Right hindlimb (tissue), 1 donor: ENCODE measurements around the gene CAMKMT.

ENCODE experiments used
- DNase-seq: peaks from one replicate; pipeline ENCODE4 v3.0.0-alpha.2; 2018

CAMKMT gene

GRCh38 chr2:44751754-44752479 lies 390.2 kb downstream of the CAMKMT start:
- DNase-seq, result no peak

GRCh38 chr2:44752761-44753160 lies 391.0 kb downstream of the CAMKMT start:
- DNase-seq, result no peak

- no peak for DNase-seq
Observed at GRCh38 chr2:44753552-44754285, 392.0 kb downstream of the CAMKMT start.

- no peak for DNase-seq
Observed at GRCh38 chr2:44758591-44758990, 396.8 kb downstream of the CAMKMT start.

- DNase-seq, result no peak
Observed at GRCh38 chr2:44759823-44760222, 398.1 kb downstream of the CAMKMT start.

- no peak for DNase-seq
Observed at GRCh38 chr2:44763275-44763782, 401.6 kb downstream of the CAMKMT start.

GRCh38 chr2:44766220-44766619 lies 404.5 kb downstream of the CAMKMT start:
- no peak for DNase-seq

GRCh38 chr2:44766777-44767176 lies 405.0 kb downstream of the CAMKMT start:
- no peak for DNase-seq

GRCh38 chr2:44767691-44768090 lies 405.9 kb downstream of the CAMKMT start:
- DNase-seq, result no peak

- DNase-seq, result no peak
Observed at GRCh38 chr2:44768438-44769236, 406.9 kb downstream of the CAMKMT start.

GRCh38 chr2:44769349-44770011 lies 407.7 kb downstream of the CAMKMT start:
- no peak for DNase-seq

- no peak for DNase-seq
Observed at GRCh38 chr2:44770221-44771195, 408.8 kb downstream of the CAMKMT start.

GRCh38 chr2:44771522-44771921 lies 409.8 kb downstream of the CAMKMT start:
- DNase-seq, result no peak

- no peak for DNase-seq
Observed at GRCh38 chr2:44772131-44772530, 410.4 kb downstream of the CAMKMT start.

GRCh38 chr2:44772669-44773378 lies 411.1 kb downstream of the CAMKMT start:
- DNase-seq, result no peak

- DNase-seq, result no peak
Observed at GRCh38 chr2:44774826-44775492, 413.2 kb downstream of the CAMKMT start.

- no peak for DNase-seq
Observed at GRCh38 chr2:44777036-44777435, 415.3 kb downstream of the CAMKMT start.

- DNase-seq, result no peak
Observed at GRCh38 chr2:44777537-44777936, 415.8 kb downstream of the CAMKMT start.

GRCh38 chr2:44778221-44778654 lies 416.5 kb downstream of the CAMKMT start:
- DNase-seq, result no peak
